Left ventricle myocardium inferior (tissue), 1 donor: Measurements from ENCODE around the gene ISCU. TPM values are rescaled to one million over a fixed set of nuclear protein-coding genes. Genes with fewer than 3 reads are reported as not detected.

Experiments
- DNase-seq: peaks from one replicate; pipeline ENCODE4 v3.0.0-alpha.2; 2020
- H3K27ac ChIP-seq: fragments of 200-600 bp; replicated peaks from 2 replicates; pipeline ENCODE4 v1.8.0; 2021
- H3K27me3 ChIP-seq: fragments of 200-600 bp; 2 replicates; pipeline ENCODE4 v1.8.0; 2021; ENCODE audit warnings: low read depth
- H3K36me3 ChIP-seq: fragments of 200-600 bp; 2 replicates; pipeline ENCODE4 v1.8.0; 2021
- H3K4me1 ChIP-seq: fragments of 200-600 bp; 2 replicates; pipeline ENCODE4 v1.8.0; 2021
- H3K4me3 ChIP-seq: fragments of 200-600 bp; 2 replicates; pipeline ENCODE4 v1.8.0; 2021; ENCODE audit warnings: mild to moderate bottlenecking, moderate library complexity
- H3K9me3 ChIP-seq: fragments of 200-600 bp; replicated peaks from 2 replicates; pipeline ENCODE4 v1.8.0; 2021
- intact Hi-C: fragments of 100-400 bp; cut with micrococcal nuclease; formaldehyde crosslinking; loops from one replicate; pipeline ENCODE4 v1.11.0; 2022
- total RNA-seq: library from RNA; stranded (reverse); fragmentation: NEBNext Ultra II Directional; extraction: Animal tissue kit (Norgen Biotek cat#: 25700); gene quantifications from one replicate; pipeline ENCODE4 v1.2.1, GENCODE V29; 2021
- TF ChIP-seq, protein P1 (sequence below): fragments of 200-600 bp; IDR thresholded peaks from 2 replicates; pipeline ENCODE4 v1.8.0; 2021; ENCODE audit warnings: antibody characterized with exemption, mild to moderate bottlenecking, borderline replicate concordance
- donor health status: DM: no; HTN: yes; CAD: no; lungs with severe emphysema.

The ISCU gene
- total RNA-seq, 1 donor from 2014 or later: 560 TPM

GRCh38 chr12:108517288-108518100 lies 44.9 kb upstream of the ISCU start:
- DNase-seq: no peak
- peaks cover 52% of the 10 kb centered on the region for H3K36me3 ChIP-seq
- intact Hi-C loops: no loop called here
- H3K9me3 ChIP-seq: no peaks in the 10 kb centered on the region
- no peak overlapping the region for H3K4me3 ChIP-seq
- H3K27ac ChIP-seq: no peak overlapping the region
- H3K4me1 ChIP-seq: peaks cover 17% of the 10 kb centered on the region
- TF ChIP-seq, protein P1, sequence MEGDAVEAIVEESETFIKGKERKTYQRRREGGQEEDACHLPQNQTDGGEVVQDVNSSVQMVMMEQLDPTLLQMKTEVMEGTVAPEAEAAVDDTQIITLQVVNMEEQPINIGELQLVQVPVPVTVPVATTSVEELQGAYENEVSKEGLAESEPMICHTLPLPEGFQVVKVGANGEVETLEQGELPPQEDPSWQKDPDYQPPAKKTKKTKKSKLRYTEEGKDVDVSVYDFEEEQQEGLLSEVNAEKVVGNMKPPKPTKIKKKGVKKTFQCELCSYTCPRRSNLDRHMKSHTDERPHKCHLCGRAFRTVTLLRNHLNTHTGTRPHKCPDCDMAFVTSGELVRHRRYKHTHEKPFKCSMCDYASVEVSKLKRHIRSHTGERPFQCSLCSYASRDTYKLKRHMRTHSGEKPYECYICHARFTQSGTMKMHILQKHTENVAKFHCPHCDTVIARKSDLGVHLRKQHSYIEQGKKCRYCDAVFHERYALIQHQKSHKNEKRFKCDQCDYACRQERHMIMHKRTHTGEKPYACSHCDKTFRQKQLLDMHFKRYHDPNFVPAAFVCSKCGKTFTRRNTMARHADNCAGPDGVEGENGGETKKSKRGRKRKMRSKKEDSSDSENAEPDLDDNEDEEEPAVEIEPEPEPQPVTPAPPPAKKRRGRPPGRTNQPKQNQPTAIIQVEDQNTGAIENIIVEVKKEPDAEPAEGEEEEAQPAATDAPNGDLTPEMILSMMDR: no peak
- H3K27me3 ChIP-seq: no peaks in the 10 kb centered on the region

- Histone ChIP-seq H3K27me3 (no peaks in the 10 kb centered on the region), H3K36me3 (peaks cover 59% of the 10 kb centered on the region), H3K9me3 (no peaks in the 10 kb centered on the region), H3K4me1 (peaks cover 17% of the 10 kb centered on the region), H3K27ac (no peak overlapping the region), H3K4me3 (no peak overlapping the region)
- intact Hi-C loops: no loop called here
- no peak for DNase-seq
- TF ChIP-seq, protein P1: no peak
Measured at GRCh38 chr12:108518101-108518715, 44.2 kb upstream of the ISCU start.

GRCh38 chr12:108518716-108519496 lies 43.5 kb upstream of the ISCU start:
- Histone ChIP-seq H3K27ac (no peak overlapping the region), H3K36me3 (peaks cover 66% of the 10 kb centered on the region), H3K27me3 (no peaks in the 10 kb centered on the region), H3K9me3 (no peaks in the 10 kb centered on the region), H3K4me3 (no peak overlapping the region), H3K4me1 (peaks cover 17% of the 10 kb centered on the region)
- no peak for DNase-seq
- intact Hi-C loops: no loop called here
- TF ChIP-seq, protein P1: no peak

DNA sequence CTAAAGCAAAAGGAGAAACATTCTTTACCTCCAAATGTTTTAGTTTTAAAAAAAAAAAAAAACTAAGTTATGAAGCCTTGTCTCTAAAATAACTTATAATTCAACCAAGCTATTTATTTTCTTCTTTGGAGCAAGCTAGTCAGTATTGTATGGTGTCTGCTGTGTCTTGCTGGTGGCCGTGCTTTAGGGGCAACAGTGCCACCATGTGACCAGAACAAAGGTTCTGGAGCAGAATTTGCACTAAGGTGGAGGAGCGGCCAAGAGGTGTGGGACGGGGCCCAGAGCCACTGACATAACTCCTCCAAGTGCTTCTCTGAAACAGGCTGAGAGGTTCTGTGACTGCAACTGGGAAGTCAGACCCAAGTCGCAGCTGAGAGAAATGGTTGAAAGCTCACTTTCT lies 42.8 kb upstream of the ISCU start:
- no peak for DNase-seq
- Histone ChIP-seq H3K9me3 (no peaks in the 10 kb centered on the region), H3K36me3 (peaks cover 72% of the 10 kb centered on the region), H3K27me3 (no peaks in the 10 kb centered on the region), H3K27ac (no peak overlapping the region), H3K4me1 (peaks cover 17% of the 10 kb centered on the region), H3K4me3 (no peak overlapping the region)
- intact Hi-C loops: no loop called here
- TF ChIP-seq, protein P1: no peak

- TF ChIP-seq, protein P1: no peak
- DNase-seq: no peak
- Histone ChIP-seq H3K27ac (no peak overlapping the region), H3K9me3 (no peaks in the 10 kb centered on the region), H3K4me1 (no peaks in the 10 kb centered on the region), H3K4me3 (no peak overlapping the region), H3K36me3 (peaks cover 100% of the 10 kb centered on the region), H3K27me3 (no peaks in the 10 kb centered on the region)
- intact Hi-C loops: no loop called here
Measured at GRCh38 chr12:108523365-108523764, 39.0 kb upstream of the ISCU start.
